T-helper 1 cell (primary cell): ENCODE measurements around the gene MPZL3.
"Not testable (repeated sequence)": the region's sequence is repeated elsewhere in the genome, so short reads cannot be mapped to it uniquely, and the experiment has no call there.

Experiments used
- DNase-seq, 5 donors: peaks; one replicate each; pipeline ENCODE4 v3.0.0-alpha.2; 2012 to 2020

Gene MPZL3

GRCh38 chr11:118183691-118184090 lies 68.5 kb downstream of the MPZL3 start:
- not testable (repeated sequence) for DNase-seq

- DNase-seq = no peak
Measured at GRCh38 chr11:118180300-118180703, 71.9 kb downstream of the MPZL3 start.

GRCh38 chr11:118176778-118177134 lies 75.4 kb downstream of the MPZL3 start:
- DNase-seq = no peak
